ENCODE measurements around the gene INSYN2B.
"Not testable (repeated sequence)": the region's sequence is repeated elsewhere in the genome, so short reads cannot be mapped to it uniquely, and the experiment has no call there.

INSYN2B gene

DNA sequence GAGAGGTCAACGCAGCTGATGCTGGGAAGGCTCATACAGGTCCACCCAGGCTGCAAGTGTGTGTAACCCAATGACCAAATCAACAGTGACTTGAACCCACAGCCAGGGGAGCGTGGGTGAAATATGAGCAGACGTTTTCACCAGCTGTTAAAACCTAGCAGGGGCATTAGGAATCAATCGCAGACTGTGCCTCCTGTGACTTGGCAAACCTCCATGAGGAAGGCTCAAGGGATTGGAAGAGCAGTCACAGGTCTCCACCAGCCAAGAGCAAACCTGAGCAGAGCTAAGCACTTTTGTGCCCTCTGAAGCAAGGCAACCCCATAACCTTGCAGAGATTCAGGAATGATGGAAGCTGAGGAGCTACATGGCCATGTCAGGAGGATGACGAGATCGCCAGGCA lies 25.5 kb downstream of the INSYN2B start:
- Histone ChIP-seq H3K27me3 (ENCODE audit: control insufficient read depth in 2 of 2, insufficient read depth in 2 of 2, low read length in 2 of 2) (peaks cover 0 to 2% of the 10 kb centered on the region in 2 donors), H3K9me3 (ENCODE audit: control insufficient read depth in 2 of 2, low read length in 2 of 2) (no peaks in the 10 kb centered on the region), H3K27ac (ENCODE audit: low read depth in 2 of 2, low read length in 2 of 2) (no peak overlapping the region), H3K4me1 (ENCODE audit: control insufficient read depth in 2 of 2, insufficient read depth in 2 of 2, low read length in 2 of 2) (no peaks in the 10 kb centered on the region), H3K9ac (ENCODE audit: low read depth in 1 of 2, low read length in 2 of 2) (no peak overlapping the region), H3K36me3 (ENCODE audit: control insufficient read depth in 2 of 2, insufficient read depth in 2 of 2, low read length in 2 of 2) (no peaks in the 10 kb centered on the region), H3K4me3 (ENCODE audit: low read length in 2 of 2) (no peak overlapping the region)

DNA sequence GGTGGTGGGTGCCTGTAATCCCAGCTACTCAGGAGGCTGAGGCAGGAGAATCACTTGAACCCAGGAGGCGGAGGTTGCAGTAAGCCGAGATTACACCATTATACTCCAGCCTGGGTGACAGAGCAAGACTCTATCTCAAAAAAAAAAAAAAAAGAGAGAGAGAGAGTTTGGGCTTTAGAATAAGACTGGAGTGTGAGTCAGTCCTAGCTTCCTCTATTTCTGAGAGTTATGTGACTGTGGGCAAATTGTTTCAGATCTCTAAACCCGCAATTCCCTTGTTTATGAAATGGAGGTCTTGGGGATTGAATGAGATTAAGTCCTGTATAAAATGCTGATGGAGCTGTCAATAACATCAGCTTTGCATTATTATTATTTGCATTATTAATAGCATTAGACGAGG lies 27.1 kb downstream of the INSYN2B start:
- not testable (repeated sequence) for H3K36me3 ChIP-seq (ENCODE audit: control insufficient read depth in 2 of 2, insufficient read depth in 2 of 2, low read length in 2 of 2); H3K4me3 ChIP-seq (ENCODE audit: low read length in 2 of 2); H3K9ac ChIP-seq (ENCODE audit: low read depth in 1 of 2, low read length in 2 of 2); H3K4me1 ChIP-seq (ENCODE audit: control insufficient read depth in 2 of 2, insufficient read depth in 2 of 2, low read length in 2 of 2); H3K27me3 ChIP-seq (ENCODE audit: control insufficient read depth in 2 of 2, insufficient read depth in 2 of 2, low read length in 2 of 2); H3K27ac ChIP-seq (ENCODE audit: low read depth in 2 of 2, low read length in 2 of 2); H3K9me3 ChIP-seq (ENCODE audit: control insufficient read depth in 2 of 2, low read length in 2 of 2)

DNA sequence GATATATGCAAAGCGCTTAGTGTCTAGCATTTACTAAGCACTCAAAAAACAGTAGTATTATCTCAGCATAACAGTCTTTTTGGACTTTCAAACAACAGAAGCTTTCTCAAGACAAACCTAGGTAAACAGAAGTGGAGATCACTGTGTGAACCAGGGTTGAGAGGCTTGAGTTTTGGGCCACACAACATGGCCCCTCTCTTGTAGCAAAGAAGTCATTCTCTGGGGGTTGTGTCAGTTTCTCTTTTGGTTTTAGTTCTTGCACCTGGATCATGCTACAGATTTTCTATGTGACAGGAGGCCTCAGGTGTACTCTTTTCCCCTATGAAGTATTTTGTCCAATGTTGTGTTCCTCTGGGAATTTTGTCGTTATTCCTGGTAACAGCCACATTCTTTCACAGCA lies 30.0 kb downstream of the INSYN2B start:
- Histone ChIP-seq H3K27ac (ENCODE audit: low read depth in 2 of 2, low read length in 2 of 2) (no peak overlapping the region), H3K4me1 (ENCODE audit: control insufficient read depth in 2 of 2, insufficient read depth in 2 of 2, low read length in 2 of 2) (peaks cover 0 to 3% of the 10 kb centered on the region in 2 donors), H3K36me3 (ENCODE audit: control insufficient read depth in 2 of 2, insufficient read depth in 2 of 2, low read length in 2 of 2) (no peaks in the 10 kb centered on the region), H3K4me3 (ENCODE audit: low read length in 2 of 2) (no peak overlapping the region), H3K27me3 (ENCODE audit: control insufficient read depth in 2 of 2, insufficient read depth in 2 of 2, low read length in 2 of 2) (peaks cover 0 to 2% of the 10 kb centered on the region in 2 donors), H3K9ac (ENCODE audit: low read depth in 1 of 2, low read length in 2 of 2) (no peak overlapping the region), H3K9me3 (ENCODE audit: control insufficient read depth in 2 of 2, low read length in 2 of 2) (no peaks in the 10 kb centered on the region)

DNA sequence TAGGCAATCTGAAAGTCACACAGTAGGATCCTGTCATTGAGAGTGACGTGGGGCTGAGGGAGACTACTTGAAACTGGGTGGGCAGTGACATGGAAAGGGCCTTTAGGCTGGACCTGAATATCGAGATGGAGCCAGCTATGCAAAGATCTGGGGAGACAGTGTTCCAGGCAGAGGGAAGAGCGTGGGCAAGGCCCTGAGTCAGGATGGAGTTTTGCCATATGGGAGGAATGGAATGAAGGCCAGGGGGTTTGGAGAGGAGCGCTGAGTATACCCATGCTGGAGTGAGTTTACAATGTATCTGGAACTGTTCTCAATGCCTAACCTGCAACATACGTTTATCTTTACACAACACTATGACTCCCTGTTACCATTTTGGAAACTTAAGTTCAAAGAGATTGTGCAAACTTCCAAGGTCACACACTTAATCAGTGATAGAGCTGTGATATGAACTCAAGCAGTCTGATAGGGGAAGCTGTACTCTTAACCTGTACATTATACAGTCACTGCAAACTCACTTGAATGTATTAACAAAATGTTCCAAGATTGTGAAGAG lies 33.5 kb downstream of the INSYN2B start:
- H3K9me3 ChIP-seq (ENCODE audit: control insufficient read depth in 2 of 2, low read length in 2 of 2) = no peaks in the 10 kb centered on the region
- no peaks in the 10 kb centered on the region for H3K36me3 ChIP-seq (ENCODE audit: control insufficient read depth in 2 of 2, insufficient read depth in 2 of 2, low read length in 2 of 2)
- H3K27me3 ChIP-seq (ENCODE audit: control insufficient read depth in 2 of 2, insufficient read depth in 2 of 2, low read length in 2 of 2) = peaks cover 0 to 2% of the 10 kb centered on the region in 2 donors
- no peak overlapping the region for H3K4me3 ChIP-seq (ENCODE audit: low read length in 2 of 2)
- peaks cover 0 to 3% of the 10 kb centered on the region in 2 donors for H3K4me1 ChIP-seq (ENCODE audit: control insufficient read depth in 2 of 2, insufficient read depth in 2 of 2, low read length in 2 of 2)
- no peak overlapping the region for H3K27ac ChIP-seq (ENCODE audit: low read depth in 2 of 2, low read length in 2 of 2)
- no peak overlapping the region for H3K9ac ChIP-seq (ENCODE audit: low read depth in 1 of 2, low read length in 2 of 2)

DNA sequence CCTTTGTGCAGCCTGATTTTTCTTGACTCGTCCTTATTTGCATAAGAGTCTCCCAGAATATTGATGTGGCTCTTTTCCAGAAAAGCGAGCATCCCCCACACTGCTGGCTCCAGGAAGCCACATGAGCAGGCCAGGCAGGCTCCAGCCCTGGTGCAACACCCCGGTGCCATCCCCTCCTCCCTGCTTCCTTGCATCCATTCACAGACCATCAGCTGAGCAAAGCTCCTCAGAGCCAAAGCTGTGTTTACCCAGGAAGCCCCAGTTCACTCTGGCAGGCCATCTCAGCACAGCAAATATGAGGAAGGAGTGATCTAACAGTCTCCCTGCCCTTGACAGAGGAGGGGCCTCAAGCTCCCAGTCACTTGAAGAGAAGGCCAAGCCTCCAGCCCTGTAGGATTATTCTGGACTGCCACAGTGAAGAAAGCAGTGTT lies 34.4 kb downstream of the INSYN2B start:
- H3K9ac ChIP-seq (ENCODE audit: low read depth in 1 of 2, low read length in 2 of 2) = no peak overlapping the region
- H3K36me3 ChIP-seq (ENCODE audit: control insufficient read depth in 2 of 2, insufficient read depth in 2 of 2, low read length in 2 of 2) = no peaks in the 10 kb centered on the region

DNA sequence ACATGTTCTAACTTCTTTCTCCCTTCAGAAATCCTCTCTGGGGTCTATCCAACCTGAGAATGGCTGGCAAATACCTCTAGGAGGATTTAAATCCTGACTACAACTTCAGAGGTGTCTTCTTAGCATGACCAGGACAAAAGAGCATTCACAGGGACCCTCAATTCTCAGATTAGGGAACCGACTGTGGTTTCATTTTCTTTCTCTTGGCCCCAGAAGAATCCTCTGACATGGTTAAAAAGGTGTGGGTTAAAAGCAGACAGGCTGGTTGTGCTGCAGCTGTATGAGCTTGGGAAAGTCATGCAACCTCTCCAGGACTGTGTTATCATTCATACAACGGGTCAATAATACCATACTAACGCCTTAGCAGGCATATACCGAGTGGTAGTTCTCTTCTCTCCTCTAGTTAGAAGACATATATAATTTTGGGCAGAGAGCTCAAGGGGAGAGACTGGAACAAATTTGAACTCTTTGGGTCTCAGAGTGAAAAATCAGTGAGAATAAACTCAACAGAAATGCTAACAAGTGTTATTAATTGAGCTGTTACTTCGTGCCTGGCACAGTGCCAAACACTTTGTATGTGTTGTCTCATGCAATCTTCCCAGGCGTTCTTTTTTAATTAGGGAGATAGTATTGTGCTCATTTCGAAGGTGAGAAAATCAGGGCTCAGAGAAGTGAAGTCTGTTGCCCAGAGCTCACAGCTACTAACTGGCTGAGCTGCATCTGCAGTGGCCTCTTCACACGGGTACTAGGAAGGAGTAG lies 35.2 kb downstream of the INSYN2B start:
- H3K27ac ChIP-seq (ENCODE audit: low read depth in 2 of 2, low read length in 2 of 2) = no peak overlapping the region
- no peaks in the 10 kb centered on the region for H3K36me3 ChIP-seq (ENCODE audit: control insufficient read depth in 2 of 2, insufficient read depth in 2 of 2, low read length in 2 of 2)
- H3K4me3 ChIP-seq (ENCODE audit: low read length in 2 of 2) = no peak overlapping the region
- H3K4me1 ChIP-seq (ENCODE audit: control insufficient read depth in 2 of 2, insufficient read depth in 2 of 2, low read length in 2 of 2) = peaks cover 0 to 3% of the 10 kb centered on the region in 2 donors
- H3K9me3 ChIP-seq (ENCODE audit: control insufficient read depth in 2 of 2, low read length in 2 of 2) = no peaks in the 10 kb centered on the region
- H3K27me3 ChIP-seq (ENCODE audit: control insufficient read depth in 2 of 2, insufficient read depth in 2 of 2, low read length in 2 of 2) = no peaks in the 10 kb centered on the region
- no peak overlapping the region for H3K9ac ChIP-seq (ENCODE audit: low read depth in 1 of 2, low read length in 2 of 2)

More for the DNA sequence above, 34.4 kb downstream of the INSYN2B start:
- Histone ChIP-seq H3K9me3 (ENCODE audit: control insufficient read depth in 2 of 2, low read length in 2 of 2) (no peaks in the 10 kb centered on the region), H3K4me1 (ENCODE audit: control insufficient read depth in 2 of 2, insufficient read depth in 2 of 2, low read length in 2 of 2) (peaks cover 0 to 3% of the 10 kb centered on the region in 2 donors), H3K27me3 (ENCODE audit: control insufficient read depth in 2 of 2, insufficient read depth in 2 of 2, low read length in 2 of 2) (no peaks in the 10 kb centered on the region), H3K27ac (ENCODE audit: low read depth in 2 of 2, low read length in 2 of 2) (no peak overlapping the region), H3K4me3 (ENCODE audit: low read length in 2 of 2) (no peak overlapping the region)

DNA sequence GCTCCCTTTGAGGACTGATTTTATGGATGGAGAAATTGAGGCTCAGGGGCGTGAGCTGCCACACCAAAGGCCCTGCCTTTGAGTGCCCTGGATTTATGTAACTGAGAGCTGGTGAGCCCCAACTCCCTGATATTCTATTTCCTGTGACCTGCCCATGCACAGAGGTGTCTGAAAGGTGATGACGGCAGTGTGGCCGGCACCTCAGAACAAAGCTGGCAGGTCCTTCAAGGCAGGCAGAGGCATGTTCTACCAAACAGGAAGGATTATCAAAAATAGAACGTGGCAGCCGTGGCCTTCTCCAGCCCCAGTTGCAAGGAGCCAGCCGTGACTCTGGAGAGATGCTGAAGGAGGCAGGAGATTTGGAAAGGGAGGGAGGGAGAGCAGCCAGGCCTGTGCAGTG lies 36.2 kb downstream of the INSYN2B start:
- no peak overlapping the region for H3K27ac ChIP-seq (ENCODE audit: low read depth in 2 of 2, low read length in 2 of 2)
- H3K9ac ChIP-seq (ENCODE audit: low read depth in 1 of 2, low read length in 2 of 2) = no peak overlapping the region
- no peaks in the 10 kb centered on the region for H3K36me3 ChIP-seq (ENCODE audit: control insufficient read depth in 2 of 2, insufficient read depth in 2 of 2, low read length in 2 of 2)
- no peaks in the 10 kb centered on the region for H3K9me3 ChIP-seq (ENCODE audit: control insufficient read depth in 2 of 2, low read length in 2 of 2)
- H3K27me3 ChIP-seq (ENCODE audit: control insufficient read depth in 2 of 2, insufficient read depth in 2 of 2, low read length in 2 of 2) = no peaks in the 10 kb centered on the region
- peaks cover 0 to 3% of the 10 kb centered on the region in 2 donors for H3K4me1 ChIP-seq (ENCODE audit: control insufficient read depth in 2 of 2, insufficient read depth in 2 of 2, low read length in 2 of 2)
- H3K4me3 ChIP-seq (ENCODE audit: low read length in 2 of 2) = no peak overlapping the region

DNA sequence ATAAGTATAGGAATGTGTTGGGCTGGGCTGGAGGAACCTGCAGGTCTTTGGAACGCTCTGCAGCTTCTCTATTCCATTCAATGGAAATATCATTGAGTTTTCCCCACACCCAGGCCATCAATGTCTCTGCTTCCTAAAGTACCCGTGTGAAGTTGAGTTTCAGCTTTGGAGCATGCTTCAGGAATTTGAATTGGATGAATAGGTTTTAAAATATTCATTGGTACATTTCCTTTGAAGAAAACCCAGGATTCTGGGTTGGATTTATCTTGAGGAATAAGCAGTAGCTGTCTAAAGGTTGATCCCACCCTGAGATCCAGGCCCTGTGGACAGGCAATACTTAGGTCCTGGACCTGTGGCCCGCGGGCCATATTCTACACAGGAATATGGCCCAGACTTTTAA lies 37.3 kb downstream of the INSYN2B start:
- H3K9ac ChIP-seq (ENCODE audit: low read depth in 1 of 2, low read length in 2 of 2) = no peak overlapping the region
- H3K27me3 ChIP-seq (ENCODE audit: control insufficient read depth in 2 of 2, insufficient read depth in 2 of 2, low read length in 2 of 2) = no peaks in the 10 kb centered on the region
- H3K27ac ChIP-seq (ENCODE audit: low read depth in 2 of 2, low read length in 2 of 2) = no peak overlapping the region
- peaks cover 0 to 3% of the 10 kb centered on the region in 2 donors for H3K4me1 ChIP-seq (ENCODE audit: control insufficient read depth in 2 of 2, insufficient read depth in 2 of 2, low read length in 2 of 2)
- no peak overlapping the region for H3K4me3 ChIP-seq (ENCODE audit: low read length in 2 of 2)
- H3K9me3 ChIP-seq (ENCODE audit: control insufficient read depth in 2 of 2, low read length in 2 of 2) = no peaks in the 10 kb centered on the region
- H3K36me3 ChIP-seq (ENCODE audit: control insufficient read depth in 2 of 2, insufficient read depth in 2 of 2, low read length in 2 of 2) = no peaks in the 10 kb centered on the region

DNA sequence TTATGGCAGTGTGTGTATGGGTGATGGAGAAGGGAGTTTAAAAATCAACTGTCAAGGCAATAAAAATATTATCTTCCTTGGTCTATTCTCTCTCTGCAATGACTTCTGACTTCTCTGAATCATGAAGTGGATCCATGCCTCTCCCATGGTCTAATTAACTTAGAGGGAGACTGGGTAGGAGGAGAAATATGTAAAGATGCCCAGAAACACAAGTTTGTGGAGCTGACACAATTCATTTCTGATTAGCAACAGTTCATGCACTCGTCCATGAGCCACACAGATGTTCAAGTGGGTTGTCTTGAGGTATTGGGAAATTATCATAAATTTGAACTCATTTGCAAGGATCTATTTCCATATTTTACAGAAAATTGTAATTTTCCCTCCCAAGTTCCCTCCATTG lies 38.1 kb downstream of the INSYN2B start:
- H3K4me1 ChIP-seq (ENCODE audit: control insufficient read depth in 2 of 2, insufficient read depth in 2 of 2, low read length in 2 of 2) = peaks cover 0 to 3% of the 10 kb centered on the region in 2 donors
- H3K27me3 ChIP-seq (ENCODE audit: control insufficient read depth in 2 of 2, insufficient read depth in 2 of 2, low read length in 2 of 2) = no peaks in the 10 kb centered on the region
- no peak overlapping the region for H3K9ac ChIP-seq (ENCODE audit: low read depth in 1 of 2, low read length in 2 of 2)
- no peaks in the 10 kb centered on the region for H3K36me3 ChIP-seq (ENCODE audit: control insufficient read depth in 2 of 2, insufficient read depth in 2 of 2, low read length in 2 of 2)
- no peaks in the 10 kb centered on the region for H3K9me3 ChIP-seq (ENCODE audit: control insufficient read depth in 2 of 2, low read length in 2 of 2)
- H3K4me3 ChIP-seq (ENCODE audit: low read length in 2 of 2) = no peak overlapping the region
- H3K27ac ChIP-seq (ENCODE audit: low read depth in 2 of 2, low read length in 2 of 2) = no peak overlapping the region

DNA sequence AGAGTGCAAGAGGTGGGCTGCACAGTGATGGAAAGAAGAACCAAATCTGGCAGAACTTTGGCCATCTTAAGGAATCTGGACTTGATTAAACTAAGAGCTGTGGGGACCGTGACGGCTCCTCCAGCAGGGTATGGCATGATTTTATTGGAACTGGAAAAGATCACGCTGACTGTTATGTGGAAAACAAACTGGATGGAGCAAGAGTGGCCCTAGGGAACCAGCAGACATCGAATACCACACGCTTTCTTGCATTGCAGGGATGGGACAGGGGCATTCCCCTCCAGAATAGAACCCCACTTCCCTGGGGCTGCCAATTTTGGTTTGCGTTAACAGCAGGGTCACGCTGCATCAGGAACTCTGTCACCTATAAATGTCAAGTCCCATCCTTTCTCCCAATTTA lies 38.8 kb downstream of the INSYN2B start:
- H3K36me3 ChIP-seq (ENCODE audit: control insufficient read depth in 2 of 2, insufficient read depth in 2 of 2, low read length in 2 of 2) = no peaks in the 10 kb centered on the region
- no peak overlapping the region for H3K27ac ChIP-seq (ENCODE audit: low read depth in 2 of 2, low read length in 2 of 2)
- no peaks in the 10 kb centered on the region for H3K9me3 ChIP-seq (ENCODE audit: control insufficient read depth in 2 of 2, low read length in 2 of 2)
- H3K4me3 ChIP-seq (ENCODE audit: low read length in 2 of 2) = no peak overlapping the region
- no peak overlapping the region for H3K9ac ChIP-seq (ENCODE audit: low read depth in 1 of 2, low read length in 2 of 2)
- peaks cover 0 to 3% of the 10 kb centered on the region in 2 donors for H3K4me1 ChIP-seq (ENCODE audit: control insufficient read depth in 2 of 2, insufficient read depth in 2 of 2, low read length in 2 of 2)
- no peaks in the 10 kb centered on the region for H3K27me3 ChIP-seq (ENCODE audit: control insufficient read depth in 2 of 2, insufficient read depth in 2 of 2, low read length in 2 of 2)

Measured in mucosa of rectum (tissue), 2 donors.